Activated CD4-positive, alpha-beta T cell treated with anti-CD3 and anti-CD28 coated beads, Interleukin-2, amount 10 ng/mL, durations not matched to agents 24 days and 14 days (primary cell): ENCODE measurements around the gene IGF1R. TPM values are rescaled to one million over a fixed set of nuclear protein-coding genes. Genes with fewer than 3 reads are reported as not detected.

Source experiments
- DNase-seq: peaks from one replicate; pipeline ENCODE4 v3.0.0; 2022
- H3K27ac Mint-ChIP-seq: one replicate; pipeline ENCODE4 v1.8.0; 2022; ENCODE audit warnings: mild to moderate bottlenecking, mixed read lengths
- H3K27me3 Mint-ChIP-seq: one replicate; pipeline ENCODE4 v1.8.0; 2022; ENCODE audit warnings: mixed read lengths
- H3K36me3 Mint-ChIP-seq: one replicate; pipeline ENCODE4 v1.8.0; 2022; ENCODE audit warnings: low read depth, mild to moderate bottlenecking, mixed read lengths
- H3K4me1 Mint-ChIP-seq: one replicate; pipeline ENCODE4 v1.8.0; 2021; ENCODE audit warnings: mixed read lengths
- H3K4me3 Mint-ChIP-seq: one replicate; pipeline ENCODE4 v1.8.0; 2022; ENCODE audit warnings: mild to moderate bottlenecking, moderate library complexity, mixed read lengths
- H3K9me3 Mint-ChIP-seq: one replicate; pipeline ENCODE4 v1.8.0; 2021; ENCODE audit warnings: mixed read lengths
- intact Hi-C: fragments of 100-400 bp; cut with micrococcal nuclease; formaldehyde crosslinking; loops from one replicate; pipeline ENCODE4 v1.15.1; 2023
- total RNA-seq: library from RNA; stranded (reverse); gene quantifications from 2 replicates; pipeline ENCODE4 v1.2.3, GENCODE V29; 2022

Gene IGF1R
- total RNA-seq, 1 donor from 2014 or later = 35.3 TPM

GRCh38 chr15:98938799-98939198 lies 290.5 kb downstream of the IGF1R start:
- no peak for DNase-seq
- no peak overlapping the region for H3K4me3 Mint-ChIP-seq
- peaks cover 9% of the 10 kb centered on the region for H3K4me1 Mint-ChIP-seq
- H3K36me3 Mint-ChIP-seq = peaks cover 28% of the 10 kb centered on the region
- H3K9me3 Mint-ChIP-seq = no peaks in the 10 kb centered on the region
- H3K27me3 Mint-ChIP-seq = no peaks in the 10 kb centered on the region
- H3K27ac Mint-ChIP-seq = no peak overlapping the region
- intact Hi-C loops = loop anchor here (10.0 kb wide), 1 partner anchor 64 kb away; no protein-coding TSS in a partner anchor

- Mint-ChIP-seq H3K4me1 (peaks cover 9% of the 10 kb centered on the region), H3K27me3 (no peaks in the 10 kb centered on the region), H3K27ac (no peak overlapping the region), H3K9me3 (no peaks in the 10 kb centered on the region), H3K4me3 (no peak overlapping the region), H3K36me3 (peaks cover 29% of the 10 kb centered on the region)
- DNase-seq = no peak
- intact Hi-C loops = loop anchor here (10.0 kb wide), 1 partner anchor 65 kb away; no protein-coding TSS in a partner anchor
These were observed 291.2 kb downstream of the IGF1R start for GRCh38 chr15:98939311-98940080.

- no peak overlapping the region for H3K4me3 Mint-ChIP-seq
- H3K4me1 Mint-ChIP-seq = peaks cover 9% of the 10 kb centered on the region
- H3K27me3 Mint-ChIP-seq = no peaks in the 10 kb centered on the region
- H3K9me3 Mint-ChIP-seq = no peaks in the 10 kb centered on the region
- no peak for DNase-seq
- H3K36me3 Mint-ChIP-seq = peaks cover 21% of the 10 kb centered on the region
- H3K27ac Mint-ChIP-seq = no peak overlapping the region
- intact Hi-C loops = no loop called here
These were observed 293.4 kb downstream of the IGF1R start for GRCh38 chr15:98941595-98942255.

GRCh38 chr15:98942431-98942830 lies 294.1 kb downstream of the IGF1R start:
- intact Hi-C loops = no loop called here
- Mint-ChIP-seq H3K27me3 (no peaks in the 10 kb centered on the region), H3K27ac (no peak overlapping the region), H3K9me3 (no peaks in the 10 kb centered on the region), H3K4me3 (no peak overlapping the region), H3K4me1 (peaks cover 6% of the 10 kb centered on the region), H3K36me3 (peaks cover 21% of the 10 kb centered on the region)
- no peak for DNase-seq

- Mint-ChIP-seq H3K36me3 (peaks cover 19% of the 10 kb centered on the region), H3K4me1 (peaks cover 1% of the 10 kb centered on the region), H3K9me3 (no peaks in the 10 kb centered on the region), H3K4me3 (no peak overlapping the region), H3K27ac (no peak overlapping the region), H3K27me3 (no peaks in the 10 kb centered on the region)
- intact Hi-C loops = no loop called here
- no peak for DNase-seq
These were observed 294.7 kb downstream of the IGF1R start for GRCh38 chr15:98943051-98943508.

GRCh38 chr15:98943601-98944151 lies 295.3 kb downstream of the IGF1R start:
- Mint-ChIP-seq H3K4me1 (peaks cover 1% of the 10 kb centered on the region), H3K27ac (no peak overlapping the region), H3K27me3 (no peaks in the 10 kb centered on the region), H3K9me3 (no peaks in the 10 kb centered on the region), H3K36me3 (peaks cover 18% of the 10 kb centered on the region), H3K4me3 (no peak overlapping the region)
- intact Hi-C loops = no loop called here
- DNase-seq = no peak

- Mint-ChIP-seq H3K9me3 (no peaks in the 10 kb centered on the region), H3K36me3 (peaks cover 15% of the 10 kb centered on the region), H3K27ac (no peak overlapping the region), H3K27me3 (no peaks in the 10 kb centered on the region), H3K4me3 (no peak overlapping the region), H3K4me1 (peaks cover 2% of the 10 kb centered on the region)
- DNase-seq = no peak
- intact Hi-C loops = no loop called here
These were observed 298.2 kb downstream of the IGF1R start for GRCh38 chr15:98946301-98947255.

GRCh38 chr15:98948456-98948855 lies 300.1 kb downstream of the IGF1R start:
- intact Hi-C loops = no loop called here
- Mint-ChIP-seq H3K27ac (no peak overlapping the region), H3K4me3 (no peak overlapping the region), H3K36me3 (peaks cover 12% of the 10 kb centered on the region), H3K4me1 (peaks cover 18% of the 10 kb centered on the region), H3K9me3 (no peaks in the 10 kb centered on the region), H3K27me3 (no peaks in the 10 kb centered on the region)
- no peak for DNase-seq

GRCh38 chr15:98948941-98949340 lies 300.6 kb downstream of the IGF1R start:
- no peak overlapping the region for H3K27ac Mint-ChIP-seq
- intact Hi-C loops = no loop called here

GRCh38 chr15:98949624-98950023 lies 301.3 kb downstream of the IGF1R start:
- Mint-ChIP-seq H3K9me3 (no peaks in the 10 kb centered on the region), H3K36me3 (peaks cover 9% of the 10 kb centered on the region), H3K27me3 (no peaks in the 10 kb centered on the region), H3K4me3 (no peak overlapping the region), H3K27ac (no peak overlapping the region), H3K4me1 (peaks cover 18% of the 10 kb centered on the region)
- no peak for DNase-seq
- intact Hi-C loops = no loop called here

More at GRCh38 chr15:98948941-98949340, 300.6 kb downstream of the IGF1R start:
- Mint-ChIP-seq H3K36me3 (peaks cover 9% of the 10 kb centered on the region), H3K9me3 (no peaks in the 10 kb centered on the region), H3K4me1 (peaks cover 18% of the 10 kb centered on the region), H3K27me3 (no peaks in the 10 kb centered on the region), H3K4me3 (no peak overlapping the region)
- DNase-seq = no peak

- DNase-seq = no peak
- no peak overlapping the region for H3K27ac Mint-ChIP-seq
- no peaks in the 10 kb centered on the region for H3K27me3 Mint-ChIP-seq
- H3K4me3 Mint-ChIP-seq = no peak overlapping the region
- H3K4me1 Mint-ChIP-seq = peaks cover 18% of the 10 kb centered on the region
- no peaks in the 10 kb centered on the region for H3K9me3 Mint-ChIP-seq
- intact Hi-C loops = no loop called here
- H3K36me3 Mint-ChIP-seq = peaks cover 9% of the 10 kb centered on the region
These were observed 301.9 kb downstream of the IGF1R start for GRCh38 chr15:98950248-98950647.

GRCh38 chr15:98951004-98951403 lies 302.7 kb downstream of the IGF1R start:
- DNase-seq = no peak
- Mint-ChIP-seq H3K27me3 (no peaks in the 10 kb centered on the region), H3K36me3 (peaks cover 9% of the 10 kb centered on the region), H3K27ac (no peak overlapping the region), H3K4me3 (no peak overlapping the region), H3K9me3 (no peaks in the 10 kb centered on the region), H3K4me1 (peaks cover 18% of the 10 kb centered on the region)
- intact Hi-C loops = no loop called here

GRCh38 chr15:98951493-98952320 lies 303.4 kb downstream of the IGF1R start:
- Mint-ChIP-seq H3K4me3 (no peak overlapping the region), H3K27ac (no peak overlapping the region), H3K9me3 (no peaks in the 10 kb centered on the region)

More at GRCh38 chr15:98951493-98952320, 303.4 kb downstream of the IGF1R start:
- DNase-seq = no peak
- intact Hi-C loops = no loop called here
- H3K27me3 Mint-ChIP-seq = no peaks in the 10 kb centered on the region
- H3K4me1 Mint-ChIP-seq = peaks cover 18% of the 10 kb centered on the region
- peaks cover 10% of the 10 kb centered on the region for H3K36me3 Mint-ChIP-seq
